Coronary artery (tissue), 2 donors: ENCODE measurements around the gene DHX15.

Source experiments
- DNase-seq: peaks from one replicate; pipeline ENCODE4 v3.0.0-alpha.2; 2017; ENCODE audit warnings: low spot score
- H3K27ac ChIP-seq, 2 donors: fragments of 200-600 bp; sonication (generic); one replicate each; pipeline ENCODE4 v1.5.1; 2016 to 2019
- H3K4me3 ChIP-seq: fragments of 200-600 bp; sonication (generic); 2 replicates; pipeline ENCODE4 v1.5.1; 2016; ENCODE audit warnings: mild to moderate bottlenecking, moderate library complexity
- TF ChIP-seq, protein P1 (sequence below): fragments of 200-600 bp; sonication (generic); IDR thresholded peaks from one replicate; pipeline ENCODE4 v1.5.1; 2019; ENCODE audit warnings: antibody characterized with exemption

Gene DHX15

GRCh38 chr4:24584211-24584850 lies at the start of gene DHX15:
DHX15 (minus strand) TSS chr4:24584554; CDS start chr4:24584393, 161 bp downstream.
- DNase-seq, result peak; percentile 96
- H3K27ac ChIP-seq, result peak within 1 kb of the TSS; percentile 93 to 99
- H3K4me3 ChIP-seq, result peak within 1 kb of the TSS; percentile 96
- TF ChIP-seq, protein P1, sequence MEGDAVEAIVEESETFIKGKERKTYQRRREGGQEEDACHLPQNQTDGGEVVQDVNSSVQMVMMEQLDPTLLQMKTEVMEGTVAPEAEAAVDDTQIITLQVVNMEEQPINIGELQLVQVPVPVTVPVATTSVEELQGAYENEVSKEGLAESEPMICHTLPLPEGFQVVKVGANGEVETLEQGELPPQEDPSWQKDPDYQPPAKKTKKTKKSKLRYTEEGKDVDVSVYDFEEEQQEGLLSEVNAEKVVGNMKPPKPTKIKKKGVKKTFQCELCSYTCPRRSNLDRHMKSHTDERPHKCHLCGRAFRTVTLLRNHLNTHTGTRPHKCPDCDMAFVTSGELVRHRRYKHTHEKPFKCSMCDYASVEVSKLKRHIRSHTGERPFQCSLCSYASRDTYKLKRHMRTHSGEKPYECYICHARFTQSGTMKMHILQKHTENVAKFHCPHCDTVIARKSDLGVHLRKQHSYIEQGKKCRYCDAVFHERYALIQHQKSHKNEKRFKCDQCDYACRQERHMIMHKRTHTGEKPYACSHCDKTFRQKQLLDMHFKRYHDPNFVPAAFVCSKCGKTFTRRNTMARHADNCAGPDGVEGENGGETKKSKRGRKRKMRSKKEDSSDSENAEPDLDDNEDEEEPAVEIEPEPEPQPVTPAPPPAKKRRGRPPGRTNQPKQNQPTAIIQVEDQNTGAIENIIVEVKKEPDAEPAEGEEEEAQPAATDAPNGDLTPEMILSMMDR, result no peak

DNA sequence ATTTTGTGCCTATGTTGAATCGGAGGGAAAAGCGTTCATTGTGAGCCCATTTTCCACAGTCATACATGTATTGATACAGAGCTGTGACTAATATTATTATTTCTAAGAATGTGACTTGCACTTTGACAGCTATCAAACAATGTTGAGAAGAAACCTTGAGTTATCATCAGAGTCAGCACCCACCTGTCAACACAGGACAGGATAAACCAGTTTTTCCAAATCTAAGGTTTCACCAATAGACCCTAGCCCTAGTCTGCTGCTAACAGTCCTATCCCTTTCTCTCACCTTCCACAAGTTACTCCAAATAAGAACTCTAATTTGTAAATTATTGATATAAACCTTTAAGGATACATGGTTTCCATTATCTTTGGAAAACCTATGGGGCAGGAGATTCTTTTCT lies 47.7 kb upstream of the DHX15 start:
- no peak overlapping the region for H3K4me3 ChIP-seq
- H3K27ac ChIP-seq, result no peak overlapping the region
- no peak for DNase-seq
- TF ChIP-seq, protein P1, result no peak

GRCh38 chr4:24630937-24631336 lies 46.6 kb upstream of the DHX15 start:
- no peak for DNase-seq
- TF ChIP-seq, protein P1, result no peak
- Histone ChIP-seq H3K4me3 (no peak overlapping the region), H3K27ac (no peak overlapping the region)

DNA sequence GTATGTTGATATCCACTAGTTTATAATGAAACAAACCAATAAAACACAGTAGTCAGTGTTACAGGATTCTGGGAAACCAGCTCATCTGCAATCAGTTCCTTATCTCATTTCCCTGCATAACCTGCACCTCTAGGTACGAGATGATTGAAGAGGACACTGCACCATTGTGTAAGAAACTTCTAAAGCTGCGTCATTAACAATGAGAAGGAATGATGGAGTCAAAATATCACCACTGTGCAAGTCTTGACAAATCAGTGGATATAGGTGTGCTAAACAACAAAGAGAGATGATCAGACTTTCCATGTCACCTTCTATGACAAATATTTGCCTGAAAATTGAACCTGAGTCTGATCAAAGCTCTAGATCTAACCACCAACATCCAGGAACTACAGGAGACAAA lies 40.7 kb upstream of the DHX15 start:
- DNase-seq, result no peak
- Histone ChIP-seq H3K27ac (no peak overlapping the region), H3K4me3 (no peak overlapping the region)
- TF ChIP-seq, protein P1, result no peak

GRCh38 chr4:24624381-24624780 lies 40.0 kb upstream of the DHX15 start:
- H3K4me3 ChIP-seq, result no peak overlapping the region
- DNase-seq, result no peak
- TF ChIP-seq, protein P1, result no peak
- H3K27ac ChIP-seq, result no peak overlapping the region

DNA sequence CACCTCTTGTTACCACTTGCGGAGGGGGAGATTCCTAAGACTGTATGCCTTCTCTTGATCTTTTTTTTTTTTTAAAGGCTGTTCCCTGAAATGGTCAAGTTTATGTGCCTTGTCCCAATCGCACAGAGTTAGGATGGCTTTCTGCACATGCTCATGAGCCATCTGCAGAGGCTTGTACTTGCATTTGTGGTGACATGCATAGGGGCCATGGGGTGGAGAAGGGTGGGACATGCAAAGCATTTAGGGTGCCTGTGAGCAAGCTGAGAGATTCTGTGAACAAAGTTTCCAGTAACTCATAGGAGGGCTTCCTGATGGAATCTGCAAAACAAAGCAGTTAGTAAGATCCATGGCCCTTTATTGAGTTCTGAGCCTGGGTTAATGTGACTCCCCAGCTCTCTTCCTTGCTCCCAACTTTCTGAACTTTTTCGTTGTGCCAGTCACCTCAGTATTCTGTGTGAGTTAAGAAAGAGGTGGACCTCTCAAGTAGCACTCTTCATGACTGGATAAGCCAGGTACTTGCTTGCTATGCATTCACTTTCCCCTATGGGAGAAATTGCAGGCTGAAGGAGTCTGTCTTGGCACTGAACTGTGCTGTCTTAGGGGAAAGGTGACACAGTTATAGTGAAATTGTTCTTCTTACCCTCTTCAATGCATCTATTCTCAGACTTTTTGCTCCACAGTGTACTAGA lies 37.9 kb upstream of the DHX15 start:
- Histone ChIP-seq H3K27ac (no peak overlapping the region), H3K4me3 (no peak overlapping the region)
- TF ChIP-seq, protein P1, result no peak
- no peak for DNase-seq

- no peak for DNase-seq
- Histone ChIP-seq H3K4me3 (no peak overlapping the region), H3K27ac (no peak overlapping the region)
- TF ChIP-seq, protein P1, result no peak
Measured at GRCh38 chr4:24615977-24616376, 31.6 kb upstream of the DHX15 start.
